Erythroblast (primary cell): ENCODE results near the gene ADPRS.

Experiments
- GATA1 ChIP-seq: IDR thresholded peaks from 2 replicates; pipeline ENCODE4 v1.6.1; 2011; ENCODE audit warnings: low read depth, mild to moderate bottlenecking, control low read depth, low read length, moderate library complexity
- POLR2A ChIP-seq: IDR thresholded peaks from 2 replicates; pipeline ENCODE4 v1.6.1; 2011; ENCODE audit warnings: mild to moderate bottlenecking, low read length

GRCh38 chr1:36091698-36092097 is 3.0 kb downstream of the ADPRS start:
- TF ChIP-seq POLR2A = no peak
- no peak for TF ChIP-seq GATA1
